RWPE2 (cell line): Measurements from ENCODE around the gene SOX11.
"Not testable (repeated sequence)": the region's sequence is repeated elsewhere in the genome, so short reads cannot be mapped to it uniquely, and the experiment has no call there.

Experiments
- ATAC-seq: fragments of 200-7000 bp; cut with Tn5 transposase; 3 replicates; pipeline ENCODE4 v1.9.1; 2021; ENCODE audit warnings: low read depth
- DNase-seq: peaks from one replicate; pipeline ENCODE4 v3.0.0-alpha.2; 2020; ENCODE audit warnings: low spot score
- H3K27ac ChIP-seq: fragments of 450-650 bp; 2 replicates; pipeline ENCODE4 v1.5.1; 2017; ENCODE audit warnings: mild to moderate bottlenecking; ENCODE audit not compliant: poor library complexity, severe bottlenecking
- H3K27me3 ChIP-seq: fragments of 250-450 bp; sonication (Bioruptor Pico); 2 replicates; pipeline ENCODE4 v1.5.1; 2021; ENCODE audit warnings: mild to moderate bottlenecking, moderate library complexity; ENCODE audit not compliant: insufficient read depth, poor library complexity, severe bottlenecking
- H3K36me3 ChIP-seq: fragments of 250-450 bp; sonication (Bioruptor Pico); 2 replicates; pipeline ENCODE4 v1.5.1; 2020; ENCODE audit warnings: low read depth, mild to moderate bottlenecking, moderate library complexity
- H3K4me1 ChIP-seq: fragments of 250-450 bp; sonication (Bioruptor Pico); 2 replicates; pipeline ENCODE4 v1.5.1; 2021; ENCODE audit warnings: mild to moderate bottlenecking, moderate library complexity; ENCODE audit not compliant: insufficient read depth, poor library complexity, severe bottlenecking
- H3K4me3 ChIP-seq: fragments of 250-450 bp; sonication (Bioruptor Pico); 2 replicates; pipeline ENCODE4 v1.5.1; 2021; ENCODE audit warnings: mild to moderate bottlenecking, moderate library complexity; ENCODE audit not compliant: severe bottlenecking
- H3K9me3 ChIP-seq: fragments of 250-450 bp; sonication (Bioruptor Pico); 2 replicates; pipeline ENCODE4 v1.5.1; 2021; ENCODE audit warnings: mild to moderate bottlenecking, moderate library complexity; ENCODE audit not compliant: severe bottlenecking
- TF ChIP-seq, protein P1 (sequence below): fragments of 450-650 bp; IDR thresholded peaks from one replicate; pipeline ENCODE4 v1.5.1; 2017; ENCODE audit warnings: mild to moderate bottlenecking, moderate library complexity; ENCODE audit not compliant: poor library complexity, severe bottlenecking

SOX11 gene

DNA sequence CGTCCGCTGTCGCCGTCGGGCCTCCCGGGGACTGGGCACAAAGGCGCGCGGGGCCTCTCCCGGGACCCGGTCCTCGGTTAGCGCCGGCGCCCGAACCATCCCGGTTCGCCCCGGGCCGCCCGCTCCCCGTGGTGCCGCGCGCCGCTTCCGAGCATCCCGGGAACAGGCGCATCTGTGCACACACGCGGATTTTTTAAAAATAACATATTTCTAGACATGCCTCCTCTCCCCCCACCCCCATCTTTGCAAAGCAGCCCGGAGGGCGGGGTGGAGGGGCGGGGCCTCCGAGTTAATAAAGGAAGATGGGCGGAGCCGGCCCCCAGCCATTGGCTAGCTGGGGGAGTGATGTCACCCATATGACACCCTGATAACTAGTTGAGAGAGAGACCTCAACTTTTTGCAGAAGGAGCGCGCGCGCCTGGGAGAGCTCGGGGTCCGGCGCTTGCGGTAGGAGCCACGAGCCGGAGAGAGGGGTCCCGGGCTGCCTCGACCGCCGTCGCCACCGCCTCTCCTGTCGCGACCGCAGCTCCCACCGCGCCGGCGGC lies at the start of gene SOX11:
SOX11 (plus strand) TSS at position 400 of the 545 bp plus-strand sequence. CDS start 338 bp downstream, outside the sequence.
- TF ChIP-seq, protein P1, sequence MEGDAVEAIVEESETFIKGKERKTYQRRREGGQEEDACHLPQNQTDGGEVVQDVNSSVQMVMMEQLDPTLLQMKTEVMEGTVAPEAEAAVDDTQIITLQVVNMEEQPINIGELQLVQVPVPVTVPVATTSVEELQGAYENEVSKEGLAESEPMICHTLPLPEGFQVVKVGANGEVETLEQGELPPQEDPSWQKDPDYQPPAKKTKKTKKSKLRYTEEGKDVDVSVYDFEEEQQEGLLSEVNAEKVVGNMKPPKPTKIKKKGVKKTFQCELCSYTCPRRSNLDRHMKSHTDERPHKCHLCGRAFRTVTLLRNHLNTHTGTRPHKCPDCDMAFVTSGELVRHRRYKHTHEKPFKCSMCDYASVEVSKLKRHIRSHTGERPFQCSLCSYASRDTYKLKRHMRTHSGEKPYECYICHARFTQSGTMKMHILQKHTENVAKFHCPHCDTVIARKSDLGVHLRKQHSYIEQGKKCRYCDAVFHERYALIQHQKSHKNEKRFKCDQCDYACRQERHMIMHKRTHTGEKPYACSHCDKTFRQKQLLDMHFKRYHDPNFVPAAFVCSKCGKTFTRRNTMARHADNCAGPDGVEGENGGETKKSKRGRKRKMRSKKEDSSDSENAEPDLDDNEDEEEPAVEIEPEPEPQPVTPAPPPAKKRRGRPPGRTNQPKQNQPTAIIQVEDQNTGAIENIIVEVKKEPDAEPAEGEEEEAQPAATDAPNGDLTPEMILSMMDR = no peak
- H3K36me3 ChIP-seq = no peaks in the 10 kb centered on the region
- ATAC-seq (no peak), DNase-seq (no peak)
- H3K4me3 ChIP-seq = no peak within 1 kb of the TSS
- H3K27me3 ChIP-seq = peaks cover 53% of the 10 kb centered on the region
- H3K4me1 ChIP-seq = no peaks in the 10 kb centered on the region
- H3K27ac ChIP-seq = no peak within 1 kb of the TSS
- no peaks in the 10 kb centered on the region for H3K9me3 ChIP-seq

DNA sequence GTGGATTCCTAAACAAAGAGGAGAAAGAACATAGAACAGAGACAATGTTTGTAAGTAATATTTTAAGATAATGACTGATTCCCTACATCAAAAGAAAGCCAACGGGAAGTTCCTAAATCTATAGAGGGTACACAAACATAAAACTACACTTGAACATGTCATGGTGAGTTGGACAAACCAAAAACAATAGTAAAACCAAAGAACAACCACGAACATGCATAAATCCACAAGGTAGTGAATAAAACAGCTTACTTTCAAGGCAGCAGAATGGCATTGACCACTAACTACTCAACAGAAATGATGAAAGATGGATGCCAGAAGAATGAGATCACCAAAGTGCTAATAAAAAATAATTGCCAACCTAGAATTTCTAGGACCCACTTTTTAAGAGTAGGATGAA lies 39.5 kb upstream of the SOX11 start:
- H3K4me1 ChIP-seq, H3K27me3 ChIP-seq, H3K4me3 ChIP-seq, ATAC-seq, DNase-seq, H3K9me3 ChIP-seq, H3K27ac ChIP-seq, H3K36me3 ChIP-seq: not testable (repeated sequence)

DNA sequence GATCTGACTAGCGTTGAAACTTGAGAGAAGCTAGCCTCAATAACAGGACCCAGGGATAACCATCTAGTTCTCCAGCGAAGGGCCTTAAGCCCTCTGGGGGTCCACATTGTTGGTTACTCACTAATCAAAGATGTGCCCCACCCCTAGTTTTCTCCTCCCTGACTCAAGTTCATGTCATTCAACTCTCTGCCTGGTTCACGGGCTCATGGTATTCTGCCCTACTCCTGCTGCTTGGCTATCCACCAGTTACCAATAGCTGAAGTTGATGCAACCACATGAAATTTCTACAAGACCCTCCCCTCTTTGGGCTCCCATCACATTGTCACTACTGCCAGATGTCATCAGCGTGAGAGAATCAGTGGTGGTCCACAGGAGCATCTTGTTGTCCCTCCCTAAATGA lies 38.4 kb upstream of the SOX11 start:
- ATAC-seq = not testable (repeated sequence)

DNA sequence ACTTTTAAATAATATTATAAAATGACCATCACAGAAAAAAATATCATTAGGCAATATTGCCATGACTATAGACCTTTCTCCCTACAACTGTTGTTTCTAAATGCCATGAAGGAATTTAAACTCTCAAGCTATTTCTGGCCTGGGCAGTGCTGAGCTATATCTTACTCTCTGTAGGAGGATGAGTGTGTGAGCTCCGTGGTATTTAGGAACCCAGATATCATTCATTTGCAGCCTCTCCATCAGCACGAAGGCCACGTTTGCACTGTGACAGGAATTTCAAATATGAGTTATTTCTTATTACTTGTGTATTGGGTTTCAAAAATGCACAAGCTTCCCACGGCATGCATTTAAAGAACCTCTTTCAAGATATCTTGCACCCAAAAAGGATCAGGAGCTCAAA lies 35.0 kb upstream of the SOX11 start:
- Histone ChIP-seq H3K27me3 (no peaks in the 10 kb centered on the region), H3K36me3 (no peaks in the 10 kb centered on the region), H3K4me3 (no peak overlapping the region), H3K9me3 (peaks cover 3% of the 10 kb centered on the region), H3K27ac (no peak overlapping the region), H3K4me1 (no peaks in the 10 kb centered on the region)
- TF ChIP-seq, protein P1 = no peak
- ATAC-seq = no peak
- no peak for DNase-seq

More for the DNA sequence above, 38.4 kb upstream of the SOX11 start:
- H3K27me3 ChIP-seq, H3K36me3 ChIP-seq, H3K9me3 ChIP-seq, H3K27ac ChIP-seq, H3K4me1 ChIP-seq, H3K4me3 ChIP-seq, DNase-seq: not testable (repeated sequence)

DNA sequence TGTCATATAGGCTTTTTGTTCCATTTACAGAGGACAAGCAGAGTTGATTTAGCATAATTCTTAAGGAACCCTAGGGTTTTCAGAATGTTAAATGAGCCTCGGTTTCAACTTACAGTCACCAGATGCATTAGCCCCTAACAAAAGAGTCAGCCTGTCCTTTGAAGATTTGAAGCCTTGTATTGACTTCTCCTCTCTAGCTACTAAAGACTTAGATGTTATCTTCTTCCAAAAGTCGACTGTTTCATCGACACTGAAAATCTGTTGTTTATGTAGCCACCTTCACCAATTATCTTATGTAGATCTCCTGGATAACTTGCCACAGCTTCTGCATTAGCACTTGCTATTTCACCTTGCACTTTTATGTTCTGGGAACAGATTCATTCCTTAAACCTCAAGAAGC lies 31.6 kb upstream of the SOX11 start:
- Histone ChIP-seq H3K9me3 (peaks cover 3% of the 10 kb centered on the region), H3K4me1 (no peaks in the 10 kb centered on the region), H3K4me3 (no peak overlapping the region), H3K36me3 (no peaks in the 10 kb centered on the region), H3K27ac (no peak overlapping the region), H3K27me3 (no peaks in the 10 kb centered on the region)
- TF ChIP-seq, protein P1 = no peak
- DNase-seq (no peak), ATAC-seq (no peak)

DNA sequence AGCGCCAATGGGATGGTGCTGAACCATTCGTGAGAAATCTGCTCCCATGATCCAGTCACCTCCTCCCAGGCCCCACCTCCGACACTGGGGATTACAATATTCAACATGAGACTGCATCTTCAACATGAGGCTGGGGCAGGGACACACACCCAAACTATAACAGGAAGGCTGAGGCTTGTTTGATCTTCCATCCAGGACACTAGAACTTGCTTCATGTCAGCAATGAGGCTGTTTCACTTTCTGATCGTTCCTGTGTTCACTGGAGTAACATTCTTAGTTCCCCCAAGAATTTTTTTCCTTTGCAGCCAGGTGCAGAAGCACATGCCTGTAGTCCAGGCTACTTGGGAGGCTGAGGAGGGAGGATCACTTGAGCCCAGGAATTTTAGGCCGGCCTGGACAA lies 30.8 kb upstream of the SOX11 start:
- no peaks in the 10 kb centered on the region for H3K36me3 ChIP-seq
- TF ChIP-seq, protein P1 = no peak
- no peaks in the 10 kb centered on the region for H3K27me3 ChIP-seq
- H3K4me1 ChIP-seq = no peaks in the 10 kb centered on the region
- no peak overlapping the region for H3K27ac ChIP-seq
- no peak overlapping the region for H3K4me3 ChIP-seq
- no peak for DNase-seq
- ATAC-seq = no peak
- H3K9me3 ChIP-seq = peaks cover 3% of the 10 kb centered on the region
